IMR-90 (cell line): Measurements from ENCODE around the gene CDK6.

ENCODE experiments used
- CEBPB ChIP-seq: IDR thresholded peaks from 2 replicates; pipeline ENCODE4 v1.6.1; 2012; ENCODE audit warnings: low read depth, low read length, improper control_type of control experiment
- FOS ChIP-seq: fragments of 150-350 bp; IDR thresholded peaks from 2 replicates; pipeline ENCODE4 v1.6.1; 2016; ENCODE audit warnings: low read depth, low read length
- MAFK ChIP-seq: IDR thresholded peaks from 2 replicates; pipeline ENCODE4 v1.6.1; 2012; ENCODE audit warnings: low read depth, low read length, improper control_type of control experiment
- POLR2A ChIP-seq: IDR thresholded peaks from 2 replicates; pipeline ENCODE4 v1.6.1; 2012; ENCODE audit warnings: mild to moderate bottlenecking, low read depth, low read length
- RAD21 ChIP-seq: IDR thresholded peaks from 2 replicates; pipeline ENCODE4 v1.6.1; 2012; ENCODE audit warnings: low read length, improper control_type of control experiment
- RFX5 ChIP-seq: IDR thresholded peaks from 2 replicates; pipeline ENCODE4 v1.8.0; 2012; ENCODE audit warnings: low read depth, mild to moderate bottlenecking, low read length, moderate library complexity
- SMC3 ChIP-seq: fragments of 150-350 bp; IDR thresholded peaks from 2 replicates; pipeline ENCODE4 v1.6.1; 2016; ENCODE audit warnings: low read depth, mild to moderate bottlenecking, antibody characterized with exemption, low read length, moderate library complexity
- TF ChIP-seq, protein P1 (sequence below): conservative IDR thresholded peaks from 2 replicates; pipeline ENCODE4 v1.5.1; 2012; ENCODE audit warnings: mild to moderate bottlenecking, low read depth, low read length, improper control_type of control experiment

DNA sequence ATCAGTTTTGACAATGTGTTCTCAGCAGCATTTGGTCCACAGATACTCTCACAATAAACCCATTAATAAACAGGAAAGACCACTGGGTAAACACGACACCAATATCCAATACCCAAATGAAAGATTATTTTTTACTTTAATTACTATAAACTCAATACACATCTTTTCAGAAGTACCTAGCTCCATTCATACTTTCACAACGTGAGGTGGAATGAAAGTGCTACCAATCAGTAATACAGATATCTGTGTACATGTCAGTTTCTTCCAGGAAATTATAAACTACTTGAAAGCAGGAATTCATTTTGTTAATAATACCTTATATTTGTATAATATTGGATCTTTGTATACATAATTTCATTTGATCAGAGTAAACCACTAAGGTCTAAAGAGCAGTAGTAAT lies 11.9 kb downstream of the CDK6 start:
- TF ChIP-seq, protein P1, sequence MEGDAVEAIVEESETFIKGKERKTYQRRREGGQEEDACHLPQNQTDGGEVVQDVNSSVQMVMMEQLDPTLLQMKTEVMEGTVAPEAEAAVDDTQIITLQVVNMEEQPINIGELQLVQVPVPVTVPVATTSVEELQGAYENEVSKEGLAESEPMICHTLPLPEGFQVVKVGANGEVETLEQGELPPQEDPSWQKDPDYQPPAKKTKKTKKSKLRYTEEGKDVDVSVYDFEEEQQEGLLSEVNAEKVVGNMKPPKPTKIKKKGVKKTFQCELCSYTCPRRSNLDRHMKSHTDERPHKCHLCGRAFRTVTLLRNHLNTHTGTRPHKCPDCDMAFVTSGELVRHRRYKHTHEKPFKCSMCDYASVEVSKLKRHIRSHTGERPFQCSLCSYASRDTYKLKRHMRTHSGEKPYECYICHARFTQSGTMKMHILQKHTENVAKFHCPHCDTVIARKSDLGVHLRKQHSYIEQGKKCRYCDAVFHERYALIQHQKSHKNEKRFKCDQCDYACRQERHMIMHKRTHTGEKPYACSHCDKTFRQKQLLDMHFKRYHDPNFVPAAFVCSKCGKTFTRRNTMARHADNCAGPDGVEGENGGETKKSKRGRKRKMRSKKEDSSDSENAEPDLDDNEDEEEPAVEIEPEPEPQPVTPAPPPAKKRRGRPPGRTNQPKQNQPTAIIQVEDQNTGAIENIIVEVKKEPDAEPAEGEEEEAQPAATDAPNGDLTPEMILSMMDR, result no peak
- TF ChIP-seq RFX5 (no peak), POLR2A (no peak), CEBPB (no peak), MAFK (no peak), FOS (no peak), RAD21 (no peak), SMC3 (no peak)
